Endothelial cell of umbilical vein (primary cell): ENCODE measurements around the gene IKZF3. TPM values are rescaled to one million over a fixed set of nuclear protein-coding genes. Genes with fewer than 3 reads are reported as not detected.

ENCODE experiments used
- BruUV-seq: library from RNA; stranded (reverse); fragments of 400-500 nt; replicated peaks from 2 replicates; lab custom pipeline; 2021; lab: Mats Ljungman, UMichigan
- CTCF ChIA-PET: fragments of 300-600, 350-600 bp; sonication (Branson Sonifier 250); formaldehyde crosslinking; loops from one replicate; lab custom pipeline; 2021; ENCODE audit warnings: antibody characterized with exemption, inconsistent platforms; lab: Charles Lee
- POLR2A ChIA-PET: fragments of 300-600, 350-600 bp; sonication (Branson Sonifier 250); formaldehyde crosslinking; loops from one replicate; lab custom pipeline; 2021; ENCODE audit warnings: antibody characterized with exemption, inconsistent platforms; lab: Charles Lee
- DNase-seq: peaks from one replicate; pipeline ENCODE4 v3.0.0-alpha.2; 2011; ENCODE audit warnings: low read depth, low spot score
- FAIRE-seq: peaks from 2 replicates; lab custom pipeline; 2011; peaks lifted over from hg19 to GRCh38; lab: Jason Lieb, UNC
- H2AFZ ChIP-seq: 2 replicates; pipeline ENCODE4 v1.6.0; 2012; ENCODE audit warnings: low read depth, low read length, control low read depth, inconsistent platforms
- H3K27ac ChIP-seq: 2 replicates; pipeline ENCODE4 v1.5.1; 2011; ENCODE audit warnings: low read depth, mild to moderate bottlenecking, control low read depth, low read length, moderate library complexity; ENCODE audit not compliant: insufficient read depth
- H3K27me3 ChIP-seq, 2 experiments: 2 replicates each; pipeline versions ENCODE4 v1.6.0 to v1.6.1; 2011; ENCODE audit warnings: low read length in 2 of 2, mixed read lengths in 1 of 2; ENCODE audit not compliant: control insufficient read depth in 2 of 2, insufficient read depth in 2 of 2
- H3K36me3 ChIP-seq, 2 experiments: 2 replicates in 1 of 2; 3 replicates in 1 of 2; pipeline ENCODE4 v1.5.1; 2011; ENCODE audit warnings: low read length in 2 of 2, mild to moderate bottlenecking in 1 of 2, moderate library complexity in 1 of 2; ENCODE audit not compliant: control insufficient read depth in 2 of 2, insufficient read depth in 2 of 2; ENCODE audit errors: extremely low read depth in 1 of 2
- H3K4me1 ChIP-seq: 3 replicates; pipeline ENCODE4 v1.5.1; 2011; ENCODE audit warnings: mild to moderate bottlenecking, low read length; ENCODE audit not compliant: control insufficient read depth, insufficient read depth; ENCODE audit errors: extremely low read depth
- H3K4me2 ChIP-seq: 2 replicates; pipeline ENCODE4 v1.6.1; 2011; ENCODE audit warnings: low read length, control low read depth, mixed read lengths; ENCODE audit not compliant: insufficient read depth
- H3K4me3 ChIP-seq, 3 experiments: fragments of 200-600 bp in 1 of 3; sonication (generic), shearing (Covaris generic) in 1 of 3; replicated peaks in 1 of 3; 2 replicates each; pipeline ENCODE4 v1.5.1; 2011 to 2016; ENCODE audit warnings: control low read depth in 3 of 3, low read length in 3 of 3, mild to moderate bottlenecking in 2 of 3, inconsistent platforms in 1 of 3, low read depth in 1 of 3, moderate library complexity in 1 of 3; ENCODE audit not compliant: insufficient read depth in 1 of 3
- H3K79me2 ChIP-seq: 2 replicates; pipeline ENCODE4 v1.6.0; 2012; ENCODE audit warnings: low read length, inconsistent platforms; ENCODE audit not compliant: control insufficient read depth, insufficient read depth
- H3K9ac ChIP-seq: replicated peaks from 2 replicates; pipeline ENCODE3; 2011; ENCODE audit warnings: low read length, control low read depth; ENCODE audit not compliant: insufficient read depth; ENCODE audit errors: extremely low read depth
- H3K9me1 ChIP-seq: replicated peaks from 3 replicates; pipeline ENCODE4 v1.6.0; 2011; ENCODE audit warnings: mild to moderate bottlenecking, low read length; ENCODE audit not compliant: control insufficient read depth, insufficient read depth; ENCODE audit errors: extremely low read depth
- H3K9me3 ChIP-seq: replicated peaks from 2 replicates; pipeline ENCODE4 v1.5.1; 2012; ENCODE audit warnings: low read length, inconsistent platforms; ENCODE audit not compliant: control insufficient read depth, insufficient read depth
- H4K20me1 ChIP-seq: replicated peaks from 2 replicates; pipeline ENCODE3; 2011; ENCODE audit warnings: mild to moderate bottlenecking, low read length; ENCODE audit not compliant: control insufficient read depth, insufficient read depth; ENCODE audit errors: extremely low read depth
- CTCF ChIP-seq, 2 donors: IDR thresholded peaks; 1 replicate in 1 of 2; 2 replicates in 1 of 2; pipeline ENCODE4 v1.5.1; 2011; ENCODE audit warnings: low read length in 2 of 2, mild to moderate bottlenecking in 2 of 2, moderate library complexity in 2 of 2, control low read depth in 1 of 2, inconsistent platforms in 1 of 2, low read depth in 1 of 2; ENCODE audit not compliant: insufficient read depth in 1 of 2; ENCODE audit errors: extremely low read depth in 1 of 2
- EZH2 ChIP-seq: IDR thresholded peaks from 2 replicates; pipeline ENCODE4 v1.6.1; 2012; ENCODE audit warnings: borderline replicate concordance, low read depth, mild to moderate bottlenecking, moderate library complexity, low read length, inconsistent platforms; ENCODE audit not compliant: severe bottlenecking
- FOS ChIP-seq: IDR thresholded peaks from 2 replicates; pipeline ENCODE4 v1.6.1; 2011; ENCODE audit warnings: mild to moderate bottlenecking, low read length, moderate library complexity, borderline replicate concordance; ENCODE audit not compliant: insufficient read depth
- GATA2 ChIP-seq: IDR thresholded peaks from 2 replicates; pipeline ENCODE4 v1.7.0; 2011; ENCODE audit warnings: low read depth, mild to moderate bottlenecking, moderate library complexity, mixed read lengths, low read length; ENCODE audit not compliant: insufficient read length, insufficient read depth
- JUN ChIP-seq: IDR thresholded peaks from 2 replicates; pipeline ENCODE4 v1.6.1; 2011; ENCODE audit warnings: borderline replicate concordance, low read depth; ENCODE audit not compliant: insufficient read length, insufficient read depth
- MAX ChIP-seq: IDR thresholded peaks from 2 replicates; pipeline ENCODE4 v1.6.1; 2011; ENCODE audit not compliant: insufficient read depth, insufficient read length
- MYC ChIP-seq: IDR thresholded peaks from one replicate; pipeline ENCODE4 v1.6.1; 2011; ENCODE audit warnings: mild to moderate bottlenecking, low read depth, low read length
- POLR2A ChIP-seq: IDR thresholded peaks from 2 replicates; pipeline ENCODE4 v1.6.1; 2012; ENCODE audit warnings: low read depth, mild to moderate bottlenecking, control low read depth, low read length
- POLR2AphosphoS5 ChIP-seq: IDR thresholded peaks from 2 replicates; pipeline ENCODE4 v1.6.1; 2012; ENCODE audit warnings: low read depth, mild to moderate bottlenecking, control low read depth, low read length, moderate library complexity; ENCODE audit not compliant: insufficient read depth
- dilution Hi-C: fragments of 300-500 bp; cut with MboI; formaldehyde crosslinking; loops from one replicate; pipeline ENCODE4 v1.15.0; 2019; ENCODE audit warnings: low sequenced_read_pairs; ENCODE audit not compliant: extremely low pct_ligation_motif_present
- intact Hi-C: fragments of 100-400 bp; cut with micrococcal nuclease; formaldehyde crosslinking; loops from one replicate; pipeline ENCODE4 v1.10.0; 2022
- polyA plus RNA-seq, 4 experiments: library from polyadenylated mRNA; depleted of rRNA in 3 of 4; stranded (reverse) in 3 of 4; unstranded in 1 of 4; fragments of >200 nt; gene quantifications; 2 replicates each; pipeline versions ENCODE4 v1.2.1 to v1.2.3, GENCODE V29; 2011 to 2012; ENCODE audit warnings: missing spikeins in 1 of 4
- total RNA-seq: library from RNA; stranded (reverse); gene quantifications from 2 replicates; pipeline ENCODE4 v1.2.3, GENCODE V29; 2021

Gene IKZF3
- total and polyA plus RNA-seq, 2 donors (not counting 3 experiments of a cell fraction or from before 2014, with no cell fraction given) = not detected

GRCh38 chr17:39746145-39746461 lies 118.0 kb downstream of the IKZF3 start:
- DNase-seq (no peak), FAIRE-seq (no peak)
- TF ChIP-seq POLR2AphosphoS5 (no peak), POLR2A (no peak), CTCF (IDR thresholded peaks at IDR 0.05; ENCODE audit: extremely low read depth in 1 of 2, insufficient read depth in 1 of 2, low read depth in 1 of 2, low read length in 2 of 2) (no peak), JUN (no peak), MAX (no peak), EZH2 (no peak), GATA2 (no peak), FOS (no peak), MYC (no peak)
- H3K4me3 ChIP-seq = no peak overlapping the region
- H3K27me3 ChIP-seq = peaks cover 0 to 10% of the 10 kb centered on the region in 2 experiments
- CTCF ChIA-PET = interaction anchor here (1.5 kb wide), 1 partner anchor 124 kb away, joined by 3 read pairs; no protein-coding TSS in a partner anchor
- no peaks in the 10 kb centered on the region for H3K9me1 ChIP-seq
- H3K4me2 ChIP-seq = no peak overlapping the region
- POLR2A ChIA-PET = no interaction called here
- no peaks in the 10 kb centered on the region for H3K79me2 ChIP-seq
- no peaks in the 10 kb centered on the region for H3K9me3 ChIP-seq
- no peak overlapping the region for H3K27ac ChIP-seq
- no peaks in the 10 kb centered on the region for H4K20me1 ChIP-seq
- BruUV-seq = no TSS peak
- no peaks in the 10 kb centered on the region for H3K36me3 ChIP-seq
- H3K9ac ChIP-seq = no peak overlapping the region
- no peak overlapping the region for H2AFZ ChIP-seq
- intact Hi-C loops = no loop called here
- peaks cover 7% of the 10 kb centered on the region for H3K4me1 ChIP-seq
- dilution Hi-C loops = loop anchor here (10.0 kb wide), 1 partner anchor 111 kb away; the partner anchor contains the start of gene STARD3
